HepG2 (cell line): ENCODE results near the gene F7. TPM values are rescaled to one million over a fixed set of nuclear protein-coding genes. Genes with fewer than 3 reads are reported as not detected.

ENCODE experiments used
- MTA1 ChIP-seq: sonication (generic); formaldehyde crosslinking; IDR thresholded peaks from 2 replicates; pipeline ENCODE4 v1.4.0; 2020; ENCODE audit warnings: missing genetic modification reagents, mild to moderate bottlenecking, borderline replicate concordance
- MYC ChIP-seq: sonication (generic); formaldehyde crosslinking; IDR thresholded peaks from 2 replicates; pipeline ENCODE4 v1.9.0; 2021; ENCODE audit warnings: missing genetic modification reagents, borderline replicate concordance
- PLSCR1 ChIP-seq: sonication (generic); formaldehyde crosslinking; IDR thresholded peaks from 2 replicates; pipeline ENCODE4 v1.5.0; 2020; ENCODE audit warnings: missing genetic modification reagents, mild to moderate bottlenecking, borderline replicate concordance
- RAD21 ChIP-seq: fragments of 450-650 bp; formaldehyde crosslinking; IDR thresholded peaks from 2 replicates; pipeline ENCODE4 v1.5.0; 2020; ENCODE audit warnings: mild to moderate bottlenecking
- SAFB2 ChIP-seq: sonication (generic); formaldehyde crosslinking; IDR thresholded peaks from 2 replicates; pipeline ENCODE4 v1.5.1; 2020; ENCODE audit warnings: missing genetic modification reagents, low read depth, mild to moderate bottlenecking, borderline replicate concordance
- TEAD2 ChIP-seq: sonication (generic); formaldehyde crosslinking; IDR thresholded peaks from 2 replicates; pipeline ENCODE4 v1.9.0; 2021; ENCODE audit warnings: missing genetic modification reagents
- TOE1 ChIP-seq: sonication (generic); formaldehyde crosslinking; IDR thresholded peaks from 2 replicates; pipeline ENCODE4 v1.4.0; 2020; ENCODE audit warnings: mild to moderate bottlenecking, missing genetic modification reagents
- ZBTB46 ChIP-seq: sonication (generic); formaldehyde crosslinking; IDR thresholded peaks from 2 replicates; pipeline ENCODE4 v1.4.0; 2020; ENCODE audit warnings: mild to moderate bottlenecking, missing genetic modification reagents, borderline replicate concordance
- ZFP91 ChIP-seq: sonication (generic); formaldehyde crosslinking; IDR thresholded peaks from 2 replicates; pipeline ENCODE4 v1.9.0; 2022; ENCODE audit warnings: missing genetic modification reagents, mild to moderate bottlenecking, borderline replicate concordance
- ZGPAT ChIP-seq: IDR thresholded peaks from 2 replicates; pipeline ENCODE4 v1.6.1; 2016; ENCODE audit warnings: mild to moderate bottlenecking
- ZNF20 ChIP-seq: sonication (generic); formaldehyde crosslinking; IDR thresholded peaks from 2 replicates; pipeline ENCODE4 v1.4.0; 2020; ENCODE audit warnings: mild to moderate bottlenecking, moderate library complexity, missing genetic modification reagents
- ZNF280B ChIP-seq: sonication (generic); formaldehyde crosslinking; IDR thresholded peaks from 2 replicates; pipeline ENCODE4 v1.5.0; 2020; ENCODE audit warnings: missing genetic modification reagents, mild to moderate bottlenecking, borderline replicate concordance
- ZNF546 ChIP-seq: sonication (generic); formaldehyde crosslinking; conservative IDR thresholded peaks from 2 replicates; pipeline ENCODE4 v1.8.1; 2023; ENCODE audit warnings: mild to moderate bottlenecking, missing genetic modification reagents
- ZNF597 ChIP-seq: sonication (generic); formaldehyde crosslinking; IDR thresholded peaks from 2 replicates; pipeline ENCODE4 v1.5.0; 2020; ENCODE audit warnings: missing genetic modification reagents
- ZNF598 ChIP-seq: sonication (generic); formaldehyde crosslinking; IDR thresholded peaks from 2 replicates; pipeline ENCODE4 v1.5.1; 2020; ENCODE audit warnings: mild to moderate bottlenecking, missing genetic modification reagents, borderline replicate concordance
- ZNF883 ChIP-seq: sonication (generic); formaldehyde crosslinking; IDR thresholded peaks from 2 replicates; pipeline ENCODE4 v1.5.1; 2020; ENCODE audit warnings: mild to moderate bottlenecking, missing genetic modification reagents; ENCODE audit errors: not compliant biosample characterization
- polyA plus RNA-seq, 8 experiments: library from polyadenylated mRNA; depleted of rRNA in 3 of 8; stranded (reverse) in 7 of 8; unstranded in 1 of 8; fragments of >200 nt; fragmentation: Illumina TruSeq in 4 of 8; extraction: Trizol in 4 of 8; gene quantifications; 2 replicates each; pipeline versions ENCODE4 v1.2.1 to v1.2.3, GENCODE V29; 2011 to 2016; ENCODE audit warnings: low read depth in 4 of 8, missing spikeins in 1 of 8, mixed read lengths in 1 of 8; ENCODE audit not compliant: insufficient read depth in 1 of 8
- total RNA-seq, 5 experiments: library from RNA; depleted of rRNA; stranded (reverse); fragments of >200 nt; fragmentation: Illumina TruSeq; extraction: Trizol; gene quantifications; 2 replicates each; pipeline ENCODE4 v1.2.3, GENCODE V29; 2016; ENCODE audit warnings: low read depth in 1 of 5

Gene F7
- total and polyA plus RNA-seq, 2 of the 13 experiments (the other 11 are each of a cell fraction or from before 2014, with no cell fraction given), result 12.6 to 26.5 TPM

GRCh38 chr13:113152984-113153809 is 47.6 kb downstream of the F7 start (continued):
- TF ChIP-seq ZNF280B (CRISPR knock-in tag), result peak; percentile 58; the same call in 1 of the 2 replicates
- TF ChIP-seq ZFP91 (CRISPR knock-in tag), result peak; percentile 64
- TF ChIP-seq ZNF546, result 0 out of 2 replicates have a peak, but pooled peaks have one; percentile 43
- TF ChIP-seq ZNF883 (CRISPR knock-in tag), result peak; percentile 89
- TF ChIP-seq ZBTB46, result 0 out of 2 replicates have a peak, but pooled peaks have one; percentile 29
- TF ChIP-seq ZGPAT (CRISPR knock-in tag), result 0 out of 2 replicates have a peak, but pooled peaks have one; percentile 26
- TF ChIP-seq ZNF598 (CRISPR knock-in tag), result no peak
- no peak for TF ChIP-seq TOE1 (CRISPR knock-in tag)
- no peak for TF ChIP-seq MTA1 (CRISPR knock-in tag)
- TF ChIP-seq ZNF20 (CRISPR knock-in tag), result peak; percentile 53; the same call in 1 of the 2 replicates
- 0 out of 2 replicates have a peak, but pooled peaks have one; percentile 16 for TF ChIP-seq RAD21 (CRISPR knock-in tag)
- peak; percentile 46; the same call in 1 of the 2 replicates for TF ChIP-seq MYC (CRISPR knock-in tag)
- peak; percentile 30; the same call in 1 of the 2 replicates for TF ChIP-seq SAFB2 (CRISPR knock-in tag)
- 0 out of 2 replicates have a peak, but pooled peaks have one; percentile 51 for TF ChIP-seq PLSCR1 (CRISPR knock-in tag)
- no peak for TF ChIP-seq ZNF597 (CRISPR knock-in tag)
- no peak for TF ChIP-seq TEAD2 (CRISPR knock-in tag)
